ENCODE measurements around the gene OXNAD1.

The OXNAD1 gene

DNA sequence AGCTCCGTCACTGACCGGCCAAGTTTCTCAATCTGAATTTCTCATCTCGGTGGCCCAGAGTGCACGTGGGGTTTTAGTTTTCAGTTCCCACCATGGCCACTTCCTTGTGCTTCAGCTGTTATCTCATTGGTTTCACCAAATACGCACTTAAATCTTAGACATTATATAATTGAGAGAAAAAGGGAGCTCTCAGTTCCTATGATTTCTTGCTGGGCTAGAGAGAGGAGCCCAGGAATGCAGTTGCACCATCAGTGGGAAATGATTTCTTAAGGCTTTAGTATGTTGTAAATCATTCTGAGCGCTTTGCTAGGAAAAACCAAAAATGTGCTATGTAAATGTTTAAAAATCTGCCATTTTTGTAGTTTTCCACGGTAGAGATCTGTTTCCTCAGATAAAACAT is 53.2 kb downstream of the OXNAD1 start:
- no peaks in the 10 kb centered on the region for H3K4me1 ChIP-seq (ENCODE audit: control insufficient read depth in 2 of 2, insufficient read depth in 1 of 2, low read depth in 1 of 2, low read length in 2 of 2)
- H4K8ac ChIP-seq (ENCODE audit: low read depth, low read length), result no peak overlapping the region
- H2BK120ac ChIP-seq (ENCODE audit: low read depth, low read length), result no peak overlapping the region
- no peak overlapping the region for H3K4me2 ChIP-seq (ENCODE audit: insufficient read depth, low read length, poor library complexity, severe bottlenecking)
- H2BK12ac ChIP-seq (ENCODE audit: low read length), result no peak overlapping the region
- H3K27me3 ChIP-seq (ENCODE audit: control insufficient read depth in 3 of 3, insufficient read depth in 3 of 3, low read depth in 1 of 3, low read length in 3 of 3), result no peaks in the 10 kb centered on the region
- WGBS, 2 donors (ENCODE audit: extremely low coverage in 2 of 2, insufficient read length in 2 of 2, insufficient replicate concordance in 1 of 2), result no CpG with 5 or more reads among the region's 7 CpGs
- H2BK15ac ChIP-seq (ENCODE audit: low read length), result no peak overlapping the region
- no peak overlapping the region for H2BK5ac ChIP-seq (ENCODE audit: low read length)
- no peak overlapping the region for H3K27ac ChIP-seq (replicated peaks; ENCODE audit: low read length)
- H2AFZ ChIP-seq (ENCODE audit: low read length), result no peak overlapping the region
- H3K4ac ChIP-seq (ENCODE audit: low read length), result no peak overlapping the region
- H3K14ac ChIP-seq (ENCODE audit: low read length), result no peak overlapping the region
- no peak overlapping the region for H3K23ac ChIP-seq (ENCODE audit: low read depth, low read length, poor library complexity)
- no peaks in the 10 kb centered on the region for H3K79me1 ChIP-seq (ENCODE audit: low read depth, low read length)
- no peak overlapping the region for H3K4me3 ChIP-seq (ENCODE audit: low read length in 2 of 2)
- H2AK5ac ChIP-seq (ENCODE audit: low read depth, low read length), result no peak overlapping the region
- peaks cover 4 to 59% of the 10 kb centered on the region in 2 donors for H3K36me3 ChIP-seq (replicated peaks in 1 of 2; ENCODE audit: control insufficient read depth in 2 of 2, insufficient read depth in 2 of 2, low read length in 2 of 2)
- H3K9me3 ChIP-seq (replicated peaks in 1 of 2; ENCODE audit: control insufficient read depth in 2 of 2, insufficient read depth in 1 of 2, low read depth in 1 of 2, low read length in 2 of 2), result no peaks in the 10 kb centered on the region
- no peak for DNase-seq (ENCODE audit: low spot score)
- no peak overlapping the region for H4K91ac ChIP-seq (ENCODE audit: low read depth, low read length, poor library complexity)
- H3K9ac ChIP-seq (ENCODE audit: low read depth, low read length, poor library complexity), result no peak overlapping the region
- H3K18ac ChIP-seq (ENCODE audit: low read length), result no peak overlapping the region

- no peak for DNase-seq (ENCODE audit: low spot score)
- H4K8ac ChIP-seq (ENCODE audit: low read depth, low read length), result no peak overlapping the region
- no peak overlapping the region for H4K91ac ChIP-seq (ENCODE audit: low read depth, low read length, poor library complexity)
- no peak overlapping the region for H3K18ac ChIP-seq (ENCODE audit: low read length)
- no peak overlapping the region for H3K4me3 ChIP-seq (ENCODE audit: low read length in 2 of 2)
- H3K4ac ChIP-seq (ENCODE audit: low read length), result no peak overlapping the region
- H2BK15ac ChIP-seq (ENCODE audit: low read length), result no peak overlapping the region
- H3K27ac ChIP-seq (replicated peaks; ENCODE audit: low read length), result no peak overlapping the region
- H2BK12ac ChIP-seq (ENCODE audit: low read length), result no peak overlapping the region
- H2AFZ ChIP-seq (ENCODE audit: low read length), result no peak overlapping the region
- H2BK5ac ChIP-seq (ENCODE audit: low read length), result no peak overlapping the region
- no CpG with 5 or more reads among the region's 4 CpGs for WGBS, 2 donors (ENCODE audit: extremely low coverage in 2 of 2, insufficient read length in 2 of 2, insufficient replicate concordance in 1 of 2)
- no peak overlapping the region for H2BK120ac ChIP-seq (ENCODE audit: low read depth, low read length)
- H3K9ac ChIP-seq (ENCODE audit: low read depth, low read length, poor library complexity), result no peak overlapping the region
- H3K9me3 ChIP-seq (replicated peaks in 1 of 2; ENCODE audit: control insufficient read depth in 2 of 2, insufficient read depth in 1 of 2, low read depth in 1 of 2, low read length in 2 of 2), result no peaks in the 10 kb centered on the region
- H3K79me1 ChIP-seq (ENCODE audit: low read depth, low read length), result no peaks in the 10 kb centered on the region
- no peak overlapping the region for H2AK5ac ChIP-seq (ENCODE audit: low read depth, low read length)
- H3K36me3 ChIP-seq (replicated peaks in 1 of 2; ENCODE audit: control insufficient read depth in 2 of 2, insufficient read depth in 2 of 2, low read length in 2 of 2), result peaks cover 5 to 49% of the 10 kb centered on the region in 2 donors
- H3K27me3 ChIP-seq (ENCODE audit: control insufficient read depth in 3 of 3, insufficient read depth in 3 of 3, low read depth in 1 of 3, low read length in 3 of 3), result no peaks in the 10 kb centered on the region
- H3K23ac ChIP-seq (ENCODE audit: low read depth, low read length, poor library complexity), result no peak overlapping the region
- no peak overlapping the region for H3K4me2 ChIP-seq (ENCODE audit: insufficient read depth, low read length, poor library complexity, severe bottlenecking)
- H3K14ac ChIP-seq (ENCODE audit: low read length), result no peak overlapping the region
- no peaks in the 10 kb centered on the region for H3K4me1 ChIP-seq (ENCODE audit: control insufficient read depth in 2 of 2, insufficient read depth in 1 of 2, low read depth in 1 of 2, low read length in 2 of 2)
Measured at GRCh38 chr3:16319307-16319706, 54.3 kb downstream of the OXNAD1 start.

GRCh38 chr3:16319723-16320122 is 54.7 kb downstream of the OXNAD1 start:
- H3K36me3 ChIP-seq (replicated peaks in 1 of 2; ENCODE audit: control insufficient read depth in 2 of 2, insufficient read depth in 2 of 2, low read length in 2 of 2), result peaks cover 5 to 46% of the 10 kb centered on the region in 2 donors
- H4K8ac ChIP-seq (ENCODE audit: low read depth, low read length), result no peak overlapping the region
- no peak overlapping the region for H3K23ac ChIP-seq (ENCODE audit: low read depth, low read length, poor library complexity)
- WGBS, 2 donors (ENCODE audit: extremely low coverage in 2 of 2, insufficient read length in 2 of 2, insufficient replicate concordance in 1 of 2), result no CpG with 5 or more reads among the region's 4 CpGs
- no peak overlapping the region for H2BK15ac ChIP-seq (ENCODE audit: low read length)
- H3K18ac ChIP-seq (ENCODE audit: low read length), result no peak overlapping the region
- no peak overlapping the region for H3K27ac ChIP-seq (replicated peaks; ENCODE audit: low read length)
- no peak overlapping the region for H2AK5ac ChIP-seq (ENCODE audit: low read depth, low read length)
- DNase-seq (ENCODE audit: low spot score), result no peak
- H2AFZ ChIP-seq (ENCODE audit: low read length), result no peak overlapping the region
- H3K4me1 ChIP-seq (ENCODE audit: control insufficient read depth in 2 of 2, insufficient read depth in 1 of 2, low read depth in 1 of 2, low read length in 2 of 2), result no peaks in the 10 kb centered on the region
- H3K4me2 ChIP-seq (ENCODE audit: insufficient read depth, low read length, poor library complexity, severe bottlenecking), result no peak overlapping the region
- H2BK120ac ChIP-seq (ENCODE audit: low read depth, low read length), result no peak overlapping the region
- no peak overlapping the region for H2BK5ac ChIP-seq (ENCODE audit: low read length)
- H3K4me3 ChIP-seq (ENCODE audit: low read length in 2 of 2), result no peak overlapping the region
- H3K4ac ChIP-seq (ENCODE audit: low read length), result no peak overlapping the region
- no peak overlapping the region for H3K9ac ChIP-seq (ENCODE audit: low read depth, low read length, poor library complexity)
- H3K14ac ChIP-seq (ENCODE audit: low read length), result no peak overlapping the region
- H4K91ac ChIP-seq (ENCODE audit: low read depth, low read length, poor library complexity), result no peak overlapping the region
- no peaks in the 10 kb centered on the region for H3K9me3 ChIP-seq (replicated peaks in 1 of 2; ENCODE audit: control insufficient read depth in 2 of 2, insufficient read depth in 1 of 2, low read depth in 1 of 2, low read length in 2 of 2)
- H2BK12ac ChIP-seq (ENCODE audit: low read length), result no peak overlapping the region
- H3K79me1 ChIP-seq (ENCODE audit: low read depth, low read length), result no peaks in the 10 kb centered on the region
- H3K27me3 ChIP-seq (ENCODE audit: control insufficient read depth in 3 of 3, insufficient read depth in 3 of 3, low read depth in 1 of 3, low read length in 3 of 3), result no peaks in the 10 kb centered on the region

DNA sequence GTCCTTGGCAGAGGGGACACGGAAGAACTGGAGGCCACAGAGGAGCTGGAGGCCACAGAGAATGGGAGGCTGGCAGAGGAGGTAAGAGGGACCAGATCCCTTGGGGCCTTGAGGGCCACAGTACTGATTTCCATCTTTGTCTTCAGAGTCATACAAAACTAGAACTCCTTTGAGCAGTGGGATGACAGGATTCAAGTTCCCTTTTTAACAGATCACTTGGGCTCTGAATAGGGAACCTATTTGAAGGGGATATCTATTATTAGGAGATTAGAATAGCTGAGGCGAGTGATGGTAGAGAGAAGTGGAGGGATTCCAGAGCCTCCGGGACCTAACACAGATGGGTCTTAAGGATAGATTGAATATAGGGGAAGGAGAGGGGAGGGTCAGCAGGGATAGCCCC is 55.7 kb downstream of the OXNAD1 start:
- no peak overlapping the region for H2BK15ac ChIP-seq (ENCODE audit: low read length)
- H3K4me2 ChIP-seq (ENCODE audit: insufficient read depth, low read length, poor library complexity, severe bottlenecking), result no peak overlapping the region
- H3K14ac ChIP-seq (ENCODE audit: low read length), result no peak overlapping the region
- WGBS, 2 donors (ENCODE audit: extremely low coverage in 2 of 2, insufficient read length in 2 of 2, insufficient replicate concordance in 1 of 2), result no CpG with 5 or more reads among the region's 3 CpGs
- H4K91ac ChIP-seq (ENCODE audit: low read depth, low read length, poor library complexity), result no peak overlapping the region
- no peaks in the 10 kb centered on the region for H3K27me3 ChIP-seq (ENCODE audit: control insufficient read depth in 3 of 3, insufficient read depth in 3 of 3, low read depth in 1 of 3, low read length in 3 of 3)
- no peak for DNase-seq (ENCODE audit: low spot score)
- no peak overlapping the region for H3K23ac ChIP-seq (ENCODE audit: low read depth, low read length, poor library complexity)
- peaks cover 8 to 46% of the 10 kb centered on the region in 2 donors for H3K36me3 ChIP-seq (replicated peaks in 1 of 2; ENCODE audit: control insufficient read depth in 2 of 2, insufficient read depth in 2 of 2, low read length in 2 of 2)
- H2BK120ac ChIP-seq (ENCODE audit: low read depth, low read length), result no peak overlapping the region
- no peaks in the 10 kb centered on the region for H3K9me3 ChIP-seq (replicated peaks in 1 of 2; ENCODE audit: control insufficient read depth in 2 of 2, insufficient read depth in 1 of 2, low read depth in 1 of 2, low read length in 2 of 2)
- H3K4me1 ChIP-seq (ENCODE audit: control insufficient read depth in 2 of 2, insufficient read depth in 1 of 2, low read depth in 1 of 2, low read length in 2 of 2), result no peaks in the 10 kb centered on the region
- H4K8ac ChIP-seq (ENCODE audit: low read depth, low read length), result no peak overlapping the region
- no peak overlapping the region for H3K27ac ChIP-seq (replicated peaks; ENCODE audit: low read length)
- H2AK5ac ChIP-seq (ENCODE audit: low read depth, low read length), result no peak overlapping the region
- no peaks in the 10 kb centered on the region for H3K79me1 ChIP-seq (ENCODE audit: low read depth, low read length)
- H3K4ac ChIP-seq (ENCODE audit: low read length), result no peak overlapping the region
- peak overlapping the region in 1 of 2 donors; percentile 38 for H3K4me3 ChIP-seq (ENCODE audit: low read length in 2 of 2)
- no peak overlapping the region for H3K18ac ChIP-seq (ENCODE audit: low read length)
- H2BK12ac ChIP-seq (ENCODE audit: low read length), result no peak overlapping the region
- H2BK5ac ChIP-seq (ENCODE audit: low read length), result no peak overlapping the region
- H3K9ac ChIP-seq (ENCODE audit: low read depth, low read length, poor library complexity), result no peak overlapping the region
- H2AFZ ChIP-seq (ENCODE audit: low read length), result no peak overlapping the region
